Stromal cell of bone marrow (primary cell): Measurements from ENCODE around the gene SLC35A1.
"Not testable (repeated sequence)": the region's sequence is repeated elsewhere in the genome, so short reads cannot be mapped to it uniquely, and the experiment has no call there.

Experiments used
- DNase-seq: peaks from one replicate; pipeline ENCODE4 v3.0.0-alpha.2; 2012; ENCODE audit warnings: low read depth

SLC35A1 gene

GRCh38 chr6:87472525-87473418, at the start of gene SLC35A1:
TSS of gene SLC35A1 (plus strand) at chr6:87472974. CDS start at chr6:87473004, 30 bp downstream.
- peak; percentile 68 for DNase-seq

GRCh38 chr6:87426789-87427188, 46.0 kb upstream of the SLC35A1 start:
- DNase-seq = no peak

- DNase-seq = no peak
These were observed 42.3 kb upstream of the SLC35A1 start for GRCh38 chr6:87430499-87430898.

DNA sequence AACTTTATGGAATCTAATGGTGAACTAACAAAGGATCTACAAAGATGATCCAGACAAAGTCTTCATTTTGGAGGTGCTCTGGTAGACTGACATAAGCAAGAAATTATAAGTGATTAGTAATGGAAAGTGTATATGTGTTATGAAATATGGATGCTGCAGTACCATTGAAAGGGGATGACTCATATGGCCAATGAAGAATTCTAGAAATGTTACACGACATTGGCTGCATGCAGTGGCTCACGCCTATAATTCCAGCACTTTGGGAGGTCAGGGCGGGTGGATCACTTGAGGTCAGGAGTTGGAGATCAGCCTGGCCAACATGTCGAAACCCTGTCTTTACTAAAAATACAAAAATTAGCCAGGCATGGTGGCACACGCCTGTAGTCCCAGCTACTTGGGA, 41.5 kb upstream of the SLC35A1 start:
- DNase-seq = no peak

GRCh38 chr6:87436435-87436834, 36.3 kb upstream of the SLC35A1 start:
- DNase-seq = peak; percentile 27

- DNase-seq = no peak
These were observed 31.1 kb upstream of the SLC35A1 start for GRCh38 chr6:87441711-87442110.

GRCh38 chr6:87444362-87444761, 28.4 kb upstream of the SLC35A1 start:
- DNase-seq = no peak

DNA sequence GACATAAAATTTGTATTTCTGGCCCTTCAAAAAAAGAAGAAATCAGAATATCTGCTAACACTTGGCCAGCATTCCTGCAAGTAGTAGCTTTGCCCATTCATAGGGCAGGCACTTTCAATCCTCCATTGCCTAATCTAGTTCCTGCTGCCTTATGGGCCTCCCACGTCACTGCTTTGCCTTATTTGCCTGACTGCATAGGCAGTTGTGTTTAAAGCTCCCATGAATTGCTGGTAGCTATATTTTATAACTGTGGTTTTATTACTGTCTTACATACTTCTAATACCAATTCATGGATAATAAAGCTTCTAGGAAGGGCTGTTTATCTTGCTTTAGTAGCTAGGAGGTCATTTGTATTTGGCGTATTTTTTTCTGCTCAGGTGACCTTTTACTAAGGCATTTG, 7.7 kb upstream of the SLC35A1 start:
- DNase-seq = no peak

DNA sequence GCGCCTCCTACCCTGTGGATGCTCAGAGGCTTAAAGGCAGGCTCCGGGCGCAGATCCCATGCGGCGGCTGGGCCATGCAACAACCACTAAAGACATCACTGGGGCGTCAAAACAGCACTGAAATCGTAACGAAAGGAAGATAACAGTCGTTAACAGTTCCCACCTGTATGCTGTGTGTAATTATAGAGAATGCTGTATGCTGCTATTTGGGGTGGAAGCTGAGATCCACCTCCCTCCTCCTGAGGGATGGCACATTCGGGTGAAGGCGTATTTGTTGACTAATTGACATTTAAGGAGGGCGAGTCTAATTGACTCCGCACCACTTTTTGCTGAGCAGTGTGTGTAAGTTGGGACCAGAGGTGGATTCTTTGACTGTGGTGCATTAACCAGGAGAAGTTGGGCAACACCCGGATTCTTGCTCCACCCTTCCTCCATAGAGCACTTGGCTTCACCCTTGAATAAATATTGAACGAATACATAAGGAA, 687 bp downstream of the SLC35A1 start:
- DNase-seq = peak; percentile 6

DNA sequence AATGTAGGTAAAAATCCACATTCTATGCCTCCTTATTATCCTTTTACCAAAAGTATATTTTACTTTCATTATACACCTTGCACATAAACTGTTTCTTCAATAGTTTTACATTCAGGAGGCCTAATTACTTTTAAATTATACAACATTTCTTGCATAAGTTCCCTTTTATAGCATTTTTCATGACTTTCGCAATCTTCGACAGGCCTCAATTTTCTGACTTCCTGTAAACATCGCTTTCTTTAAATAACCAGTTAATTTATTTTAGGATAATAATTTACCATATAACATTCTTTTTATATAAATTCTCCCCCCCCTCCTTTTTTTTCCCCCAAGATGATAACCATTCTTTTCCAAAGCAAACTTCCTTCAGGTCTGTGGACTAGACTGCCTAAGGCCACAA, 9.2 kb downstream of the SLC35A1 start:
- DNase-seq = no peak

GRCh38 chr6:87482366-87482765, 9.6 kb downstream of the SLC35A1 start:
- DNase-seq = no peak

- DNase-seq = no peak
These were observed 11.2 kb downstream of the SLC35A1 start for GRCh38 chr6:87483929-87484328.

GRCh38 chr6:87484491-87484890, 11.7 kb downstream of the SLC35A1 start:
- DNase-seq = no peak

DNA sequence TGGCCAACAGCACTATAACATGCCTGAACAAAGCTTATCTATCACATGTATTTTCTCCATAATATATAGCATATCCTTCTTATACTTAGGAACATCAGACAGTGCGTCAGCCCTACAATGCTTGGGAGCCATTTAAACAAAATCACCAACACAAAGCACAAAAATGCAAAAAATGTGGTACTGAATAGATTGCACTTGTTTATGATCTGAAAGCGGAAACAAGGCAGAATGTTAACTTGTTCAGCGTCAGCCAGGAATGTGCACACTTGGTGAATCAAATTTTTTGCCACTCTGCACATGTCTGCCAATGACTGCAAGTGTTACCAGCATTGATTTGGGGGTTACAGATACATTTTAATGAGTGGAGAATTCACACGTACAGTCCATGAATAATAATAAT, 14.8 kb downstream of the SLC35A1 start:
- no peak for DNase-seq

GRCh38 chr6:87489326-87489725, 16.6 kb downstream of the SLC35A1 start:
- DNase-seq = not testable (repeated sequence)

DNA sequence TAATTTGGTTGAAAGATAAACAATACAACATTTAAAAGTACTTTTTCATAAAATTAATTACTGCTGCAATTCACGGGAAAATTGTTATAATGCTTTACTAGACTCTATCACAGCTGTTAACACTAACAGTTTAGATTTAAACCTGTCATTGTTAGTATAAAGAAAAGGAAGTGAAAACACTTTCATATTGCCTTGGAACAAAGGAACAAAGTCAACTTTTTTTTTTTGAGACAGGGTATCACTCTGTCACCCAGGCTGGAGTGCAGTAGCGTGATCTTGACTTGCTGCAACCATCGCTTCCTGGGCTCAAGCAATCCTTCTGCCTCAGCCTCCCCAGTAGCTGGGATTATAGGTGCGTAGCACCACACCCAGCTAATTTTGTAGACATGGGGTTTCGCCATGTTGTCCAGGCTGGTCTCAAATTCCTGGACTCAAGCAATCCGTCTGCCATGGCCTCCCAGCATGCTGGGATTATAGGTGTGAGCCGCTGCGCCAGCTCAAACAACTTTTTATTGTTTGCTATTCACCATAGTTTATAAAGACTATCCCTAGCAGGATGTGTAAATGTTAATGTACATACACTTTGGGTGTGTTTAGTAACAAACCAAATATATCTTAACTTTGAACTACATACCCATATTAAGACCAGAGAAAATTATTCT, 22.1 kb downstream of the SLC35A1 start:
- DNase-seq = no peak

- DNase-seq = no peak
These were observed 25.3 kb downstream of the SLC35A1 start for GRCh38 chr6:87498048-87498447.

GRCh38 chr6:87501809-87502572, 29.2 kb downstream of the SLC35A1 start:
- DNase-seq = no peak

- peak; percentile 16 for DNase-seq
These were observed 31.7 kb downstream of the SLC35A1 start for GRCh38 chr6:87504441-87504840.

DNA sequence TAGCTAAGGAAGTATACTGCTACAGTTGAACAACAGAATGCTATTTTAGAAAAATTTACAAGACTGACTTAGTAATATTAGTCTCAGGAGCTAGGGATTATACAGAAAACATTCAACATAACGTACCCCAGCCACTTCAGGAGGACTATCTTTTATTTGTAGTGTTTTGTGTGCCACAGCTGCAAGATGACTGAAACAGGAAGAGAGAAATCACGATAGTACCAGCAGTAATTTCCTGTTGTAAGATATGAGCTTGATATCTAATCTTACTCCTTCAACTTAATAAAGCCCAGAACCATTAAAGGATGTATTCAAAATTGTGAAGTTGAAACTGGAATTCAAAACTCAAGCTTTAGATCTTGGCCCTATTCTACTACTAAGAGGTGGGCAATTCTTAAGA, 42.1 kb downstream of the SLC35A1 start:
- DNase-seq = no peak

DNA sequence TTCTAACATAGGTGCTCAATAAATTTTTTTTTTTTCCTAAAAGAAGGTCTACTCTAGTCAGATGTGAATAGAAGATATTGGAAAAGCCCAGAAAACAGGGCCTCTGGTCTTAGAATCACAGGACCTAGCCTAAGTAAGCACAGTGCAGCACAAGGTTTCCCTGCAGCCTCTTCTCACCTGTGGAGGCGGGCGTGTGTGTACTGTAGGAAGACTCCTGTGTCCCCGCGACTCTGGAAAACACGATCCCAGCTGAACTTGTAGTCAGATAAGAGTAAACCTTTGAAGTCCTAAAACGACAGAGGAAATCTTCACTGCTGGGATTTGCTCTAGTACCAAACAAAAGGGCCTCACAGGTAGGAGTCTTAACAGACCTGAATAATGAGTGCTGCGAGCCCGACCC, 45.7 kb downstream of the SLC35A1 start:
- DNase-seq = no peak

- no peak for DNase-seq
These were observed 49.9 kb downstream of the SLC35A1 start for GRCh38 chr6:87522686-87523085.

DNA sequence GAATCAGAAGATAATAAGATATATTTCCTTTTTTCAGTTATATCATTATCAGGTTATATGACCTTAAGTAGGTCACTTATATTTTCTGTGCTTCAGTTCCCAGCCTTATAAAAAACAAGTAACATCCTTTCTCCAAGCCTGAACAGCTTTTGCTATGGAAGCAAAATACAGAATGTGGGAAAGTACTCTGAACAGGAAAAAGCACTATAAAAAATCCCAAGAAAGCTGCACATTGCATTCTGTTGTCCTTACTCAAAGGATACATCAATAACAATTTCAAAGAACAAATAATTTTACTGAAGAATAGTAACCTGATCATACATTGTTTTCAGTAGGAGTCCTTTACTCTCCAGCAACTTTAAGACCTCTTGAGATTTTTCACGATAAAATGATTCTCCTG, 56.4 kb downstream of the SLC35A1 start:
- DNase-seq = no peak
